HL-60 (cell line): ENCODE results near the gene SLC5A4.

Experiments used
- GABPA ChIP-seq: IDR thresholded peaks from 2 replicates; pipeline ENCODE4 v1.6.1; 2012; ENCODE audit warnings: low read depth
- POLR2AphosphoS5 ChIP-seq: IDR thresholded peaks from 2 replicates; pipeline ENCODE4 v1.6.1; 2012; ENCODE audit warnings: low read depth
- SPI1 ChIP-seq: IDR thresholded peaks from 2 replicates; pipeline ENCODE4 v1.6.1; 2012; ENCODE audit warnings: low read depth, mild to moderate bottlenecking, borderline replicate concordance
- TF ChIP-seq, protein P1 (sequence below): IDR thresholded peaks from one replicate; pipeline ENCODE4 v1.5.1; 2011; ENCODE audit warnings: low read length, control low read depth, inconsistent platforms; ENCODE audit not compliant: insufficient read depth
- TF ChIP-seq, protein P2 (sequence below): IDR thresholded peaks from 2 replicates; pipeline ENCODE4 v1.6.1; 2012; ENCODE audit warnings: low read depth; ENCODE audit not compliant: insufficient replicate concordance

DNA sequence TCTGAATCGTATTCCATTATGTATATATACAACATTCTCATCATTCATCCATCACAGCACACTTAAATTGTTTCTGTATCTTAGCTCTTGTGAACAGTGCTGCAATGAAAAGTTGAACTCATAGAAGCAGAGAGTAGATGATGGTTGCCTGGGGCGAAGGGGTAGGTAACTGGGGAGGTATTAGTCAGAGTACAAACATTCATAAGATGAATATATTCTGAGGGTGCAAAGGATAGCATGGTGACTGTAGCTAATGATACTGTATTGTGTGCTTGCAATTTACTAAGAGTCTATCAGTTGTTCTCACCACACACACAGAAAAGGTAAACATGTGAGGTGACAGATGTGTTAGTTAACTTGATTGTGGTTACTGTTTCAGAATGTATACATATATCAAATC lies 37.7 kb downstream of the SLC5A4 start:
- TF ChIP-seq, protein P1, sequence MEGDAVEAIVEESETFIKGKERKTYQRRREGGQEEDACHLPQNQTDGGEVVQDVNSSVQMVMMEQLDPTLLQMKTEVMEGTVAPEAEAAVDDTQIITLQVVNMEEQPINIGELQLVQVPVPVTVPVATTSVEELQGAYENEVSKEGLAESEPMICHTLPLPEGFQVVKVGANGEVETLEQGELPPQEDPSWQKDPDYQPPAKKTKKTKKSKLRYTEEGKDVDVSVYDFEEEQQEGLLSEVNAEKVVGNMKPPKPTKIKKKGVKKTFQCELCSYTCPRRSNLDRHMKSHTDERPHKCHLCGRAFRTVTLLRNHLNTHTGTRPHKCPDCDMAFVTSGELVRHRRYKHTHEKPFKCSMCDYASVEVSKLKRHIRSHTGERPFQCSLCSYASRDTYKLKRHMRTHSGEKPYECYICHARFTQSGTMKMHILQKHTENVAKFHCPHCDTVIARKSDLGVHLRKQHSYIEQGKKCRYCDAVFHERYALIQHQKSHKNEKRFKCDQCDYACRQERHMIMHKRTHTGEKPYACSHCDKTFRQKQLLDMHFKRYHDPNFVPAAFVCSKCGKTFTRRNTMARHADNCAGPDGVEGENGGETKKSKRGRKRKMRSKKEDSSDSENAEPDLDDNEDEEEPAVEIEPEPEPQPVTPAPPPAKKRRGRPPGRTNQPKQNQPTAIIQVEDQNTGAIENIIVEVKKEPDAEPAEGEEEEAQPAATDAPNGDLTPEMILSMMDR: no peak
- TF ChIP-seq SPI1: no peak
- TF ChIP-seq, protein P2, sequence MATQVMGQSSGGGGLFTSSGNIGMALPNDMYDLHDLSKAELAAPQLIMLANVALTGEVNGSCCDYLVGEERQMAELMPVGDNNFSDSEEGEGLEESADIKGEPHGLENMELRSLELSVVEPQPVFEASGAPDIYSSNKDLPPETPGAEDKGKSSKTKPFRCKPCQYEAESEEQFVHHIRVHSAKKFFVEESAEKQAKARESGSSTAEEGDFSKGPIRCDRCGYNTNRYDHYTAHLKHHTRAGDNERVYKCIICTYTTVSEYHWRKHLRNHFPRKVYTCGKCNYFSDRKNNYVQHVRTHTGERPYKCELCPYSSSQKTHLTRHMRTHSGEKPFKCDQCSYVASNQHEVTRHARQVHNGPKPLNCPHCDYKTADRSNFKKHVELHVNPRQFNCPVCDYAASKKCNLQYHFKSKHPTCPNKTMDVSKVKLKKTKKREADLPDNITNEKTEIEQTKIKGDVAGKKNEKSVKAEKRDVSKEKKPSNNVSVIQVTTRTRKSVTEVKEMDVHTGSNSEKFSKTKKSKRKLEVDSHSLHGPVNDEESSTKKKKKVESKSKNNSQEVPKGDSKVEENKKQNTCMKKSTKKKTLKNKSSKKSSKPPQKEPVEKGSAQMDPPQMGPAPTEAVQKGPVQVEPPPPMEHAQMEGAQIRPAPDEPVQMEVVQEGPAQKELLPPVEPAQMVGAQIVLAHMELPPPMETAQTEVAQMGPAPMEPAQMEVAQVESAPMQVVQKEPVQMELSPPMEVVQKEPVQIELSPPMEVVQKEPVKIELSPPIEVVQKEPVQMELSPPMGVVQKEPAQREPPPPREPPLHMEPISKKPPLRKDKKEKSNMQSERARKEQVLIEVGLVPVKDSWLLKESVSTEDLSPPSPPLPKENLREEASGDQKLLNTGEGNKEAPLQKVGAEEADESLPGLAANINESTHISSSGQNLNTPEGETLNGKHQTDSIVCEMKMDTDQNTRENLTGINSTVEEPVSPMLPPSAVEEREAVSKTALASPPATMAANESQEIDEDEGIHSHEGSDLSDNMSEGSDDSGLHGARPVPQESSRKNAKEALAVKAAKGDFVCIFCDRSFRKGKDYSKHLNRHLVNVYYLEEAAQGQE: no peak
- no peak for TF ChIP-seq GABPA
- no peak for TF ChIP-seq POLR2AphosphoS5
